Measurements from ENCODE around the gene PARVB. TPM values are rescaled to one million over a fixed set of nuclear protein-coding genes. Genes with fewer than 3 reads are reported as not detected.

PARVB gene
- polyA plus RNA-seq, 2 donors, result 1.8 to 3.9 TPM

GRCh38 chr22:44207173-44207980, 183.3 kb downstream of the PARVB start:
- Histone ChIP-seq H3K4me3 (ENCODE audit: low read depth in 1 of 2, low read length in 2 of 2) (no peak overlapping the region), H3K4me1 (ENCODE audit: control insufficient read depth in 2 of 2, insufficient read depth in 2 of 2, low read length in 1 of 2) (peaks cover 0 to 2% of the 10 kb centered on the region in 2 donors), H3K27me3 (ENCODE audit: control insufficient read depth in 1 of 2, insufficient read depth in 2 of 2, low read length in 2 of 2) (no peaks in the 10 kb centered on the region), H3K36me3 (ENCODE audit: control insufficient read depth in 2 of 2, insufficient read depth in 2 of 2, low read length in 1 of 2) (no peaks in the 10 kb centered on the region), H3K9me3 (ENCODE audit: control insufficient read depth in 2 of 2, insufficient read depth in 1 of 2, low read depth in 1 of 2, low read length in 1 of 2) (no peaks in the 10 kb centered on the region), H3K27ac (ENCODE audit: low read depth in 2 of 2, low read length in 1 of 2) (no peak overlapping the region)
- 86 to 92% methylated on average over 12 to 16 of the region's 16 CpGs for WGBS, 2 donors

- Histone ChIP-seq H3K4me3 (ENCODE audit: low read depth in 1 of 2, low read length in 2 of 2) (no peak overlapping the region), H3K4me1 (ENCODE audit: control insufficient read depth in 2 of 2, insufficient read depth in 2 of 2, low read length in 1 of 2) (peaks cover 0 to 2% of the 10 kb centered on the region in 2 donors), H3K9me3 (ENCODE audit: control insufficient read depth in 2 of 2, insufficient read depth in 1 of 2, low read depth in 1 of 2, low read length in 1 of 2) (no peaks in the 10 kb centered on the region), H3K27me3 (ENCODE audit: control insufficient read depth in 1 of 2, insufficient read depth in 2 of 2, low read length in 2 of 2) (no peaks in the 10 kb centered on the region), H3K27ac (ENCODE audit: low read depth in 2 of 2, low read length in 1 of 2) (no peak overlapping the region), H3K36me3 (ENCODE audit: control insufficient read depth in 2 of 2, insufficient read depth in 2 of 2, low read length in 1 of 2) (no peaks in the 10 kb centered on the region)
- 71 to 84% methylated on average over 4 of the region's 4 CpGs for WGBS, 2 donors
Measured at GRCh38 chr22:44207981-44208317, 183.8 kb downstream of the PARVB start.

GRCh38 chr22:44209343-44209742, 185.2 kb downstream of the PARVB start:
- H3K36me3 ChIP-seq (ENCODE audit: control insufficient read depth in 2 of 2, insufficient read depth in 2 of 2, low read length in 1 of 2), result no peaks in the 10 kb centered on the region
- peaks cover 0 to 2% of the 10 kb centered on the region in 2 donors for H3K4me1 ChIP-seq (ENCODE audit: control insufficient read depth in 2 of 2, insufficient read depth in 2 of 2, low read length in 1 of 2)
- WGBS, 2 donors, result 89 to 91% methylated on average over 3 of the region's 3 CpGs
- H3K9me3 ChIP-seq (ENCODE audit: control insufficient read depth in 2 of 2, insufficient read depth in 1 of 2, low read depth in 1 of 2, low read length in 1 of 2), result no peaks in the 10 kb centered on the region
- H3K4me3 ChIP-seq (ENCODE audit: low read depth in 1 of 2, low read length in 2 of 2), result no peak overlapping the region
- no peak overlapping the region for H3K27ac ChIP-seq (ENCODE audit: low read depth in 2 of 2, low read length in 1 of 2)
- no peaks in the 10 kb centered on the region for H3K27me3 ChIP-seq (ENCODE audit: control insufficient read depth in 1 of 2, insufficient read depth in 2 of 2, low read length in 2 of 2)

- H3K9me3 ChIP-seq (ENCODE audit: control insufficient read depth in 2 of 2, insufficient read depth in 1 of 2, low read depth in 1 of 2, low read length in 1 of 2), result peaks cover 0 to 1% of the 10 kb centered on the region in 2 donors
- no peaks in the 10 kb centered on the region for H3K27me3 ChIP-seq (ENCODE audit: control insufficient read depth in 1 of 2, insufficient read depth in 2 of 2, low read length in 2 of 2)
- H3K4me1 ChIP-seq (ENCODE audit: control insufficient read depth in 2 of 2, insufficient read depth in 2 of 2, low read length in 1 of 2), result no peaks in the 10 kb centered on the region
- H3K27ac ChIP-seq (ENCODE audit: low read depth in 2 of 2, low read length in 1 of 2), result no peak overlapping the region
- no peaks in the 10 kb centered on the region for H3K36me3 ChIP-seq (ENCODE audit: control insufficient read depth in 2 of 2, insufficient read depth in 2 of 2, low read length in 1 of 2)
- H3K4me3 ChIP-seq (ENCODE audit: low read depth in 1 of 2, low read length in 2 of 2), result no peak overlapping the region
- 65 to 68% methylated on average over 4 of the region's 4 CpGs for WGBS, 2 donors
Measured at GRCh38 chr22:44210722-44211121, 186.6 kb downstream of the PARVB start.

GRCh38 chr22:44211256-44211945, 187.3 kb downstream of the PARVB start:
- Histone ChIP-seq H3K4me1 (ENCODE audit: control insufficient read depth in 2 of 2, insufficient read depth in 2 of 2, low read length in 1 of 2) (no peaks in the 10 kb centered on the region), H3K27ac (ENCODE audit: low read depth in 2 of 2, low read length in 1 of 2) (no peak overlapping the region), H3K9me3 (ENCODE audit: control insufficient read depth in 2 of 2, insufficient read depth in 1 of 2, low read depth in 1 of 2, low read length in 1 of 2) (peaks cover 0 to 1% of the 10 kb centered on the region in 2 donors), H3K27me3 (ENCODE audit: control insufficient read depth in 1 of 2, insufficient read depth in 2 of 2, low read length in 2 of 2) (no peaks in the 10 kb centered on the region), H3K36me3 (ENCODE audit: control insufficient read depth in 2 of 2, insufficient read depth in 2 of 2, low read length in 1 of 2) (no peaks in the 10 kb centered on the region), H3K4me3 (ENCODE audit: low read depth in 1 of 2, low read length in 2 of 2) (no peak overlapping the region)
- 64 to 68% methylated on average over 6 of the region's 6 CpGs for WGBS, 2 donors

GRCh38 chr22:44211946-44212930, 188.1 kb downstream of the PARVB start:
- peaks cover 0 to 1% of the 10 kb centered on the region in 2 donors for H3K9me3 ChIP-seq (ENCODE audit: control insufficient read depth in 2 of 2, insufficient read depth in 1 of 2, low read depth in 1 of 2, low read length in 1 of 2)
- 36 to 43% methylated on average over 12 of the region's 12 CpGs for WGBS, 2 donors
- no peaks in the 10 kb centered on the region for H3K27me3 ChIP-seq (ENCODE audit: control insufficient read depth in 1 of 2, insufficient read depth in 2 of 2, low read length in 2 of 2)
- H3K4me3 ChIP-seq (ENCODE audit: low read depth in 1 of 2, low read length in 2 of 2), result no peak overlapping the region
- no peaks in the 10 kb centered on the region for H3K36me3 ChIP-seq (ENCODE audit: control insufficient read depth in 2 of 2, insufficient read depth in 2 of 2, low read length in 1 of 2)
- no peaks in the 10 kb centered on the region for H3K4me1 ChIP-seq (ENCODE audit: control insufficient read depth in 2 of 2, insufficient read depth in 2 of 2, low read length in 1 of 2)
- no peak overlapping the region for H3K27ac ChIP-seq (ENCODE audit: low read depth in 2 of 2, low read length in 1 of 2)

- no peak overlapping the region for H3K4me3 ChIP-seq (ENCODE audit: low read depth in 1 of 2, low read length in 2 of 2)
- no peaks in the 10 kb centered on the region for H3K36me3 ChIP-seq (ENCODE audit: control insufficient read depth in 2 of 2, insufficient read depth in 2 of 2, low read length in 1 of 2)
- no peaks in the 10 kb centered on the region for H3K4me1 ChIP-seq (ENCODE audit: control insufficient read depth in 2 of 2, insufficient read depth in 2 of 2, low read length in 1 of 2)
- no peak overlapping the region for H3K27ac ChIP-seq (ENCODE audit: low read depth in 2 of 2, low read length in 1 of 2)
- WGBS, 2 donors, result 91 to 100% methylated on average over 1 of the region's 1 CpG
- peaks cover 0 to 1% of the 10 kb centered on the region in 2 donors for H3K9me3 ChIP-seq (ENCODE audit: control insufficient read depth in 2 of 2, insufficient read depth in 1 of 2, low read depth in 1 of 2, low read length in 1 of 2)
- no peaks in the 10 kb centered on the region for H3K27me3 ChIP-seq (ENCODE audit: control insufficient read depth in 1 of 2, insufficient read depth in 2 of 2, low read length in 2 of 2)
Measured at GRCh38 chr22:44212936-44213335, 188.8 kb downstream of the PARVB start.

GRCh38 chr22:44213489-44214043, 189.5 kb downstream of the PARVB start:
- H3K27me3 ChIP-seq (ENCODE audit: control insufficient read depth in 1 of 2, insufficient read depth in 2 of 2, low read length in 2 of 2), result no peaks in the 10 kb centered on the region
- no peak overlapping the region for H3K27ac ChIP-seq (ENCODE audit: low read depth in 2 of 2, low read length in 1 of 2)
- H3K9me3 ChIP-seq (ENCODE audit: control insufficient read depth in 2 of 2, insufficient read depth in 1 of 2, low read depth in 1 of 2, low read length in 1 of 2), result peaks cover 0 to 1% of the 10 kb centered on the region in 2 donors
- H3K4me3 ChIP-seq (ENCODE audit: low read depth in 1 of 2, low read length in 2 of 2), result no peak overlapping the region
- WGBS, 2 donors, result 90 to 93% methylated on average over 3 of the region's 3 CpGs
- H3K36me3 ChIP-seq (ENCODE audit: control insufficient read depth in 2 of 2, insufficient read depth in 2 of 2, low read length in 1 of 2), result no peaks in the 10 kb centered on the region
- H3K4me1 ChIP-seq (ENCODE audit: control insufficient read depth in 2 of 2, insufficient read depth in 2 of 2, low read length in 1 of 2), result no peaks in the 10 kb centered on the region

GRCh38 chr22:44214187-44214586, 190.1 kb downstream of the PARVB start:
- no peaks in the 10 kb centered on the region for H3K4me1 ChIP-seq (ENCODE audit: control insufficient read depth in 2 of 2, insufficient read depth in 2 of 2, low read length in 1 of 2)
- no peak overlapping the region for H3K27ac ChIP-seq (ENCODE audit: low read depth in 2 of 2, low read length in 1 of 2)
- WGBS, 2 donors, result 89 to 91% methylated on average over 3 of the region's 3 CpGs
- no peaks in the 10 kb centered on the region for H3K27me3 ChIP-seq (ENCODE audit: control insufficient read depth in 1 of 2, insufficient read depth in 2 of 2, low read length in 2 of 2)
- no peak overlapping the region for H3K4me3 ChIP-seq (ENCODE audit: low read depth in 1 of 2, low read length in 2 of 2)
- H3K9me3 ChIP-seq (ENCODE audit: control insufficient read depth in 2 of 2, insufficient read depth in 1 of 2, low read depth in 1 of 2, low read length in 1 of 2), result peaks cover 0 to 1% of the 10 kb centered on the region in 2 donors
- no peaks in the 10 kb centered on the region for H3K36me3 ChIP-seq (ENCODE audit: control insufficient read depth in 2 of 2, insufficient read depth in 2 of 2, low read length in 1 of 2)

Measured in esophagus (tissue), 2 donors.